ENCODE results near the gene RASGRF1. TPM values are rescaled to one million over a fixed set of nuclear protein-coding genes. Genes with fewer than 3 reads are reported as not detected.

Gene RASGRF1
- polyA plus RNA-seq, 1 donor from 2014 or later, result 11.0 TPM

GRCh38 chr15:78946493-78946892 is 144.1 kb downstream of the RASGRF1 start:
- Histone ChIP-seq H2AFZ (ENCODE audit: low read depth, low read length) (no peak overlapping the region), H3K36me3 (ENCODE audit: insufficient read depth, low read length) (no peaks in the 10 kb centered on the region), H3K79me2 (replicated peaks; ENCODE audit: insufficient read depth, low read length) (no peaks in the 10 kb centered on the region), H3K9me3 (ENCODE audit: low read length) (no peaks in the 10 kb centered on the region), H3K4me2 (ENCODE audit: low read length) (no peak overlapping the region), H3K27ac (ENCODE audit: low read length) (no peak overlapping the region), H4K20me1 (ENCODE audit: insufficient read depth) (no peaks in the 10 kb centered on the region), H3F3A (ENCODE audit: insufficient read depth, low read length, poor library complexity, severe bottlenecking) (no peaks in the 10 kb centered on the region), H3K4me3 (ENCODE audit: low read length) (no peak overlapping the region), H3K27me3 (ENCODE audit: insufficient read depth, low read depth, low read length) (peaks cover 21% of the 10 kb centered on the region), H3K9me2 (ENCODE audit: insufficient read depth, low read length) (no peaks in the 10 kb centered on the region), H3K9ac (ENCODE audit: low read length) (no peak overlapping the region)
- TF ChIP-seq TAF1 (IDR thresholded peaks at IDR 0.05; ENCODE audit: low read depth) (no peak), MXI1 (conservative IDR thresholded peaks at IDR 0.05; ENCODE audit: poor library complexity, severe bottlenecking) (no peak), RAD21 (conservative IDR thresholded peaks at IDR 0.05) (no peak), EZH2 (IDR thresholded peaks at IDR 0.05; ENCODE audit: borderline replicate concordance, insufficient read depth, low read length, poor library complexity, severe bottlenecking) (no peak), CTCF (IDR thresholded peaks at IDR 0.05; ENCODE audit: poor library complexity, severe bottlenecking) (no peak), REST (IDR thresholded peaks at IDR 0.05; ENCODE audit: borderline replicate concordance) (no peak), SMC3 (conservative IDR thresholded peaks at IDR 0.05; ENCODE audit: poor library complexity) (no peak), POLR2AphosphoS5 (IDR thresholded peaks at IDR 0.05) (no peak), EP300 (conservative IDR thresholded peaks at IDR 0.05; ENCODE audit: poor library complexity, severe bottlenecking) (no peak)

- Histone ChIP-seq H3K36me3 (ENCODE audit: insufficient read depth, low read length) (no peaks in the 10 kb centered on the region), H3K4me2 (ENCODE audit: low read length) (peak within 1 kb of the TSS; percentile 62), H4K20me1 (ENCODE audit: insufficient read depth) (no peaks in the 10 kb centered on the region), H3K79me2 (replicated peaks; ENCODE audit: insufficient read depth, low read length) (no peaks in the 10 kb centered on the region), H3K27ac (ENCODE audit: low read length) (no peak within 1 kb of the TSS), H3K4me3 (ENCODE audit: low read length) (peak within 1 kb of the TSS; percentile 69), H3K9ac (ENCODE audit: low read length) (peak within 1 kb of the TSS; percentile 51), H3F3A (ENCODE audit: insufficient read depth, low read length, poor library complexity, severe bottlenecking) (no peaks in the 10 kb centered on the region), H3K27me3 (ENCODE audit: insufficient read depth, low read depth, low read length) (peaks cover 21% of the 10 kb centered on the region), H3K9me3 (ENCODE audit: low read length) (no peaks in the 10 kb centered on the region), H3K9me2 (ENCODE audit: insufficient read depth, low read length) (no peaks in the 10 kb centered on the region), H2AFZ (ENCODE audit: low read depth, low read length) (peak within 1 kb of the TSS; percentile 45)
- peak; percentile 6 for TF ChIP-seq MXI1 (conservative IDR thresholded peaks at IDR 0.05; ENCODE audit: poor library complexity, severe bottlenecking)
- no peak for TF ChIP-seq TAF1 (IDR thresholded peaks at IDR 0.05; ENCODE audit: low read depth)
- peak; percentile 36 for TF ChIP-seq SMC3 (conservative IDR thresholded peaks at IDR 0.05; ENCODE audit: poor library complexity)
- peak; percentile 14 for TF ChIP-seq POLR2AphosphoS5 (IDR thresholded peaks at IDR 0.05)
- TF ChIP-seq EZH2 (IDR thresholded peaks at IDR 0.05; ENCODE audit: borderline replicate concordance, insufficient read depth, low read length, poor library complexity, severe bottlenecking), result no peak
- TF ChIP-seq REST (IDR thresholded peaks at IDR 0.05; ENCODE audit: borderline replicate concordance), result no peak
- no peak for TF ChIP-seq CTCF (IDR thresholded peaks at IDR 0.05; ENCODE audit: poor library complexity, severe bottlenecking)
- TF ChIP-seq EP300 (conservative IDR thresholded peaks at IDR 0.05; ENCODE audit: poor library complexity, severe bottlenecking), result no peak
- peak; percentile 32 for TF ChIP-seq RAD21 (conservative IDR thresholded peaks at IDR 0.05)
Measured at GRCh38 chr15:78944669-78945407, 145.7 kb downstream of the RASGRF1 start, which contains the start of gene CTSH. Gene CTSH (minus strand): TSS chr15:78945046. CDS start chr15:78944981, 65 bp downstream.

All from neural cell (in vitro differentiated cells).